NCI-H748 (cell line): ENCODE measurements around the gene FTCD.

ENCODE experiments used
- DNase-seq: peaks from one replicate; lab custom pipeline; 2025; ENCODE audit not compliant: unreplicated experiment; lab: John Stamatoyannopoulos, UW

FTCD gene

GRCh38 chr21:46154155-46154954, 1.0 kb downstream of the FTCD start:
- no peak for DNase-seq

GRCh38 chr21:46153247-46154154, 1.9 kb downstream of the FTCD start:
- peak; percentile 45 for DNase-seq

GRCh38 chr21:46152927-46153246, 2.5 kb downstream of the FTCD start:
- DNase-seq: no peak

- DNase-seq: no peak
Measured at GRCh38 chr21:46151989-46152926, 3.1 kb downstream of the FTCD start.

GRCh38 chr21:46151261-46151988, 4.0 kb downstream of the FTCD start:
- no peak for DNase-seq

- no peak for DNase-seq
Measured at GRCh38 chr21:46150491-46151121, 4.8 kb downstream of the FTCD start.

GRCh38 chr21:46150073-46150472, 5.3 kb downstream of the FTCD start:
- DNase-seq: no peak

- DNase-seq: no peak
Measured at GRCh38 chr21:46149205-46149901, 6.0 kb downstream of the FTCD start.

GRCh38 chr21:46148106-46148505, 7.3 kb downstream of the FTCD start:
- DNase-seq: no peak

GRCh38 chr21:46147429-46147828, 8.0 kb downstream of the FTCD start:
- DNase-seq: peak; percentile 48

- no peak for DNase-seq
Measured at GRCh38 chr21:46146856-46147255, 8.5 kb downstream of the FTCD start.

- no peak for DNase-seq
Measured at GRCh38 chr21:46145840-46146691, 9.3 kb downstream of the FTCD start.

- no peak for DNase-seq
Measured at GRCh38 chr21:46145159-46145839, 10.1 kb downstream of the FTCD start.

- no peak for DNase-seq
Measured at GRCh38 chr21:46144464-46145070, 10.8 kb downstream of the FTCD start.

GRCh38 chr21:46142582-46143473, 12.6 kb downstream of the FTCD start:
- no peak for DNase-seq

- DNase-seq: no peak
Measured at GRCh38 chr21:46141767-46142581, 13.4 kb downstream of the FTCD start.
